ENCODE data around the gene KIF18A. TPM values are rescaled to one million over a fixed set of nuclear protein-coding genes. Genes with fewer than 3 reads are reported as not detected.

KIF18A gene
- polyA plus RNA-seq, 1 experiment, result 8.9 TPM

DNA sequence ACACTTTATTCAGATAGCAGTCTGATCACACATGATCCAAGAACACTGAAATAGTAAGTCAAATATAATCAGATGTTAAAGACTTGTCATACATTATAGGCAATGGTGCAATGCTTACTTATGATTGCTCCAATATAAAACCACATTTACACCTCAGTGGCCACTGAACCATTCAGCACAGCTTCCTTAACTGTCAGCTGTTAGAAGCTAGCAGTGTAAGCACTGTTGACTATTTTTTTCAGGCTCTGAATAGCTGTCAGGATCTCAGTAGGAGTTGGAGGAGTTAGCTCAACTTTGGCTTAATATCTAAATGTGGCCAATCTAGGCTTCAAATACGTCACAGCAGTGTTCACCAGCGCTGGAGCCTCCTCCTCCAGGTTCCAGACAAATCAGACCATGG, 36.9 kb upstream of the KIF18A start:
- Histone ChIP-seq H3K9me3 (ENCODE audit: control insufficient read depth, insufficient read depth, low read length) (peaks cover 16% of the 10 kb centered on the region), H3K27me3 (ENCODE audit: control insufficient read depth, insufficient read depth, low read length) (no peaks in the 10 kb centered on the region), H3K4me3 (ENCODE audit: low read depth, low read length) (no peak overlapping the region), H3K27ac (ENCODE audit: low read depth, low read length) (no peak overlapping the region)
- CTCF ChIA-PET, result interaction anchor here (1.0 kb wide), 1 partner anchor 443 kb away, joined by 3 read pairs; no protein-coding TSS in a partner anchor
- DNase-seq (ENCODE audit: low read depth, low spot score), result no peak
- TF ChIP-seq, protein P1, sequence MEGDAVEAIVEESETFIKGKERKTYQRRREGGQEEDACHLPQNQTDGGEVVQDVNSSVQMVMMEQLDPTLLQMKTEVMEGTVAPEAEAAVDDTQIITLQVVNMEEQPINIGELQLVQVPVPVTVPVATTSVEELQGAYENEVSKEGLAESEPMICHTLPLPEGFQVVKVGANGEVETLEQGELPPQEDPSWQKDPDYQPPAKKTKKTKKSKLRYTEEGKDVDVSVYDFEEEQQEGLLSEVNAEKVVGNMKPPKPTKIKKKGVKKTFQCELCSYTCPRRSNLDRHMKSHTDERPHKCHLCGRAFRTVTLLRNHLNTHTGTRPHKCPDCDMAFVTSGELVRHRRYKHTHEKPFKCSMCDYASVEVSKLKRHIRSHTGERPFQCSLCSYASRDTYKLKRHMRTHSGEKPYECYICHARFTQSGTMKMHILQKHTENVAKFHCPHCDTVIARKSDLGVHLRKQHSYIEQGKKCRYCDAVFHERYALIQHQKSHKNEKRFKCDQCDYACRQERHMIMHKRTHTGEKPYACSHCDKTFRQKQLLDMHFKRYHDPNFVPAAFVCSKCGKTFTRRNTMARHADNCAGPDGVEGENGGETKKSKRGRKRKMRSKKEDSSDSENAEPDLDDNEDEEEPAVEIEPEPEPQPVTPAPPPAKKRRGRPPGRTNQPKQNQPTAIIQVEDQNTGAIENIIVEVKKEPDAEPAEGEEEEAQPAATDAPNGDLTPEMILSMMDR (IDR thresholded peaks at IDR 0.05; ENCODE audit: low read depth, low read length), result no peak
- POLR2A ChIA-PET, result no interaction called here

DNA sequence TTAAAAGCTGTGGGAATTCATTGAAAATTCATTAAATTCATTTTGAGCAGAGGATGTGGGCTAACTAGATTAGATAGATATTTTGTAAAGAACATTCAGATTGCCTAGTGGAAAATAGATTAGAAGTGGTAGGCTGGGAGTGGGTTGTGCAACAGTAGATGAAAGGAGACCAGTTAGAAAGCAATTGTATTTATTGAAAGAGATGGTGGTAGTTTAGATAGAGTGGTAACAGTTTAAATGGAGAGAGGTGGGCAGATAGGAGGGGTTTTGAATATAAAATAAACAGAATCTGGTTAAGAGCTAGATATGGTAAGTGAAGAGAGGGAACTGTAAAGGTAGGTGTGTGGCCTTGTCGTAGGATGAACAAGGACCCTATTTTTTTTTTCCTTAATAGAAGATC, 34.8 kb upstream of the KIF18A start:
- no peaks in the 10 kb centered on the region for H3K27me3 ChIP-seq (ENCODE audit: control insufficient read depth, insufficient read depth, low read length)
- POLR2A ChIA-PET, result no interaction called here
- CTCF ChIA-PET, result interaction anchor here (0.7 kb wide), 1 partner anchor 8 kb away, joined by 3 read pairs; no protein-coding TSS in a partner anchor
- no peak overlapping the region for H3K27ac ChIP-seq (ENCODE audit: low read depth, low read length)
- no peak for DNase-seq (ENCODE audit: low read depth, low spot score)
- H3K4me3 ChIP-seq (ENCODE audit: low read depth, low read length), result no peak overlapping the region
- peaks cover 28% of the 10 kb centered on the region for H3K9me3 ChIP-seq (ENCODE audit: control insufficient read depth, insufficient read depth, low read length)
- TF ChIP-seq, protein P1 (IDR thresholded peaks at IDR 0.05; ENCODE audit: low read depth, low read length), result no peak

DNA sequence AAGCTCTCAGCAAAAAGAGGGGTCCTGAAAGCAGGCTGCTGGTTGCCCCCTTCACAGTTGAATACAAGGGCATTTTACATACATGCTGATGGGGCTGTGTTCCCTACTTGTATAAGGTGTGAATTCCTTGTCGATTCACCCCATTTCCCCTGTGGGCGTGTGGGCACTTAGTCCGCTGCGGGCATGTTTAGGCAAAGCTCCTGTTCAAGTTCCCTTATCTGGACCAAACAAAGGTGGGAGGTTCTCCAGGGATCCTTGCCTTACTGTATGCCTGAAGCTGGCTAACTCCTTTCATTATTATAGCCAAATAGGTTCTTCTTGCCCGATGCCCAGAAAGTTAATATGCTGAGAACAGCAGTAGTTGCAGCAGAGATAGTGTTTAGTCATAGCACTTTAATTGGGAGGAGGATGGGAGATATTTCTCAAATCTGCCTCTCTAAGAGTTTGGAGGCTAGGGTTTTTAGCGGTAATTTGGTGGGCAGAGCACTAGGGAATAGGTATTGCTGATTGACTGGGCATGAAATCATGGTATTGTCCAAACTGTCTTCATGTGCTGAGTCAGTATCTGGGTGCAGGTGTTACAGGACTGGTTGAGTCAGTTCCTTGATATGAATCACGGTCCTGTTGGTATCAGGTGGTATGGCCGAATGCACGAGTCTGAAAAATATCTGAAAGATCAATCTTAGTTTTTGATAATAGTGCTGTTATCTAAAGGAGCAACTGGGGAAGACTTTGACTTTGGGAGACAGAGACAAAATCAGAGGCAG, 32.9 kb upstream of the KIF18A start:
- TF ChIP-seq, protein P1 (IDR thresholded peaks at IDR 0.05; ENCODE audit: low read depth, low read length), result no peak
- DNase-seq (ENCODE audit: low read depth, low spot score), result no peak
- no peak overlapping the region for H3K27ac ChIP-seq (ENCODE audit: low read depth, low read length)
- POLR2A ChIA-PET, result no interaction called here
- no peaks in the 10 kb centered on the region for H3K27me3 ChIP-seq (ENCODE audit: control insufficient read depth, insufficient read depth, low read length)
- H3K4me3 ChIP-seq (ENCODE audit: low read depth, low read length), result no peak overlapping the region
- CTCF ChIA-PET, result no interaction called here
- peaks cover 31% of the 10 kb centered on the region for H3K9me3 ChIP-seq (ENCODE audit: control insufficient read depth, insufficient read depth, low read length)

DNA sequence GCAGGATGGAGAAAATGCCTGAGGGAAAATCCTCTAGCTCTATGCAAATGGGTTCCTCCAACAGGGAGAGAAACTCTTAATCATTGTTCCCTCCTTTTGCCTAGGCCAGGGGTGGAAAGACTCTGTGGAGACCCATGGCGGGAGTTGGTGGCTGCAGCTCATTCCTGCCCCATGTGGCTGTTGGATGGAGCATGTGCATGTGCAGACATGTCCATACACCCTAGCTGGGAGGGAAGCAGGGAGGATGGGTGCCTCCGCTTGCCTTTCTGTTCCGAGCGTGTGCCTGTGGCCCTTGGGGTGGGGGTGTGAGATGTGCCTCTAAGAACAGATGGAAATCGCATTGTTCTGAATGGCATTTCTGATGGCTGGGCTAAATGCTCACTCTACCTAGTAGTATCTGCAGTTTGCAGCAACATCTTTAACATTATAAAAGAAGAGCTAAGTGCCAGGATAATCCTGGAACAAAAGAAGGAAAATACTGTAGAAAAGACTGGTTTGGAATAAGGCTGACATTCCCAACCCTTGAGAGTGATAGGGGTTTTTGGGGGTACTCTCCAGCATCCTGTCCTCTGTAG, 32.0 kb upstream of the KIF18A start:
- TF ChIP-seq, protein P1 (IDR thresholded peaks at IDR 0.05; ENCODE audit: low read depth, low read length), result no peak
- Histone ChIP-seq H3K27ac (ENCODE audit: low read depth, low read length) (no peak overlapping the region), H3K4me3 (ENCODE audit: low read depth, low read length) (no peak overlapping the region), H3K27me3 (ENCODE audit: control insufficient read depth, insufficient read depth, low read length) (no peaks in the 10 kb centered on the region), H3K9me3 (ENCODE audit: control insufficient read depth, insufficient read depth, low read length) (peaks cover 31% of the 10 kb centered on the region)
- CTCF ChIA-PET, result no interaction called here
- no peak for DNase-seq (ENCODE audit: low read depth, low spot score)
- POLR2A ChIA-PET, result no interaction called here

DNA sequence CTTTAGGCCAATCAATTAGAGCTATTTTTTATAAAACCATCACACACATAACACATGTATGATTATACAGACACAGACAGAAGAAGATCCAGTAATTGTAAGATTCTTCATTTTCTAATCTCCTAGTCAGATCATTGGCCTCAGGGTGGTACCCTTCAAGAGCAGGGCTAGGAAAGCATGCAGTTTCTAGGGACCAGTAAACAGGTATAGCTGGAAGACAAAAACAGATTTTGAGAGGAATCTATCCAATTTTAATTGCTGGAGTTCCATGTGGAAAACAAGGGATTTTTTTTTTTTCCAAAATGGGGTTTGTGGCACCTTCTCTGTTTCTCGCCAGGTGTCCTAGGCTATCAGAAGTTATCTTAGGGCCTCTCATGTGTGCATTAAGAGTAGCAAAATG, 29.9 kb upstream of the KIF18A start:
- ChIA-PET CTCF (no interaction called here), POLR2A (no interaction called here)
- Histone ChIP-seq H3K27me3 (ENCODE audit: control insufficient read depth, insufficient read depth, low read length) (no peaks in the 10 kb centered on the region), H3K9me3 (ENCODE audit: control insufficient read depth, insufficient read depth, low read length) (peaks cover 34% of the 10 kb centered on the region), H3K4me3 (ENCODE audit: low read depth, low read length) (no peak overlapping the region), H3K27ac (ENCODE audit: low read depth, low read length) (no peak overlapping the region)
- TF ChIP-seq, protein P1 (IDR thresholded peaks at IDR 0.05; ENCODE audit: low read depth, low read length), result no peak
- DNase-seq (ENCODE audit: low read depth, low spot score), result no peak
